IPS-11a (cell line): ENCODE results near the gene ATG12.
"Not testable (repeated sequence)": the region's sequence is repeated elsewhere in the genome, so short reads cannot be mapped to it uniquely, and the experiment has no call there.

Experiments used
- H3K4me3 ChIP-seq: one replicate; pipeline ENCODE4 v1.5.1; 2013; ENCODE audit warnings: low read depth, low read length, control low read depth

The ATG12 gene

DNA sequence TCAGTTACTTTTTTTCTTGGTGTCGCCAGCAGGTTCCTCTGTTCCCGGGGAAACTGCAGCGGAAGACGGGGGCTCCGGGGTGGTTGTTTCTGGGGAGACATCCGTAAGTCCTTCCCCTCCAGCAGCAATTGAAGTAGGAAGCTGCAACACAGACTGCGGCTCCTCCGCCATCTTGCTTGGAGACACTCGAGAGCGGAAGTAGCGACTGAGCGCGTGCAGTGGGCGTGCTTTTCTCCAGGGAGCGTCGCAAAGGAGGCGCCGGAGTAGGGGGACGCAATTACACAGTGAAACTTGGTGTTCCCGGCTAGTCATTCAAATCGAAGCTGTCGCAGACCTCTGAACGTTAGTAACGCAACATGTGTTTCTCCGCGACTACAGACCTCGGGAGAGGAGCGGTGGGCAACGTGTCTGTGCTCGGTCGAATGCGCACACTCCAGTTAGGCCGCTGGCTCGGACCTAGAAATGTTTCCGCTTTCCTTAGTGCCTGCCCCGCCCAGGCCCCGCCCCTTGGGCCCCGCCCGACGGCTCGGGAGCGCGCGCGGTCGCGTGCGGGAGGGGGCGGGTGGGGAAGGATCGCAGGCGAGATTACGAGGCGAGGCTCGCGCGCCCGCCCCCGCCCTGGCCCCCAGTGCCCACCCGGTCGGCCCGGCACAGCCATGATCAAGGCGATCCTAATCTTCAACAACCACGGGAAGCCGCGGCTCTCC is at the start of gene ATG12, which contains the start of gene AP3S1:
Gene ATG12, minus strand, starts transcription at position 184 of the 707 bp plus-strand sequence. Its CDS starts 13 bp downstream, at position 171.
Gene AP3S1, plus strand, starts transcription at position 554 of the 707 bp plus-strand sequence. Its CDS starts 103 bp downstream, at position 657.
- peak within 1 kb of the TSS; percentile 88 for H3K4me3 ChIP-seq

DNA sequence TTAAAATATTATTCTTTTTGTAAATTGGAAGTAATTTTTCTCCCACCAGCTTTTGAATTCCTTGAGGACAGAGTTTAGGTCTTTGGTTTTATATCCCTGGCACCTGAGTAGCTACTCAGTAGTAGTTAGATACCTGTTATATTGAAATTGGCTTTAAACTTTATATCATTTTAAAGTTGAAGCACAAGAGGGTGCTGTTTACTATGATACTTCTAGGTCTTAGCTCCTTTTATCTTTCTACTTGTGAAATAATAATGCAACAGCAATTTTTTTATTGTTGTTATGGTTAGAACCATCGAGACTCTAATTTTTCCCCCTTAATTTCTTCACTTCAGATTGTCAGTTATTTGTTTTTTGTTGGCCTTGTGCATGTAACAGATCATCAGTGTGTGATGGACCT is 46.7 kb upstream of the ATG12 start:
- no peak overlapping the region for H3K4me3 ChIP-seq

DNA sequence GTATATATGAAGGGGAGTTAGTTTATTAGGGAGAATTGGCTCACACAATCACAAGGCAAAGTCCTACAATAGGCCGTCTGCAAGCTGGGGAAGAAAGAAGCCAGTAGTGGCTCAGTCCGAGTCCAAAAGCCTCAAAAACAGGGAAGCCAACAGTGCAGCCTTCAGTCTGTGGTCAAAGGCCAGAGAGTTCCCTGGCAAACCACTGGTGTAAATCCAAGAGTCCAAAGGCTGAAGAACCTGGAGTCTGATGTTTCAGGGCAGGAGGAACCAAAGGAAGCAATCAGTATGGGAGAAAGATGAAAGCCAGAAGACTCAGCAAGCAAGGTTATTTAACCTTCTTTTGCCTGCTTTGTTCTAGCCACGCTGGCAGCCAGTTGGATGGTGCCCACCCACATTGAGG is 43.8 kb upstream of the ATG12 start:
- not testable (repeated sequence) for H3K4me3 ChIP-seq

DNA sequence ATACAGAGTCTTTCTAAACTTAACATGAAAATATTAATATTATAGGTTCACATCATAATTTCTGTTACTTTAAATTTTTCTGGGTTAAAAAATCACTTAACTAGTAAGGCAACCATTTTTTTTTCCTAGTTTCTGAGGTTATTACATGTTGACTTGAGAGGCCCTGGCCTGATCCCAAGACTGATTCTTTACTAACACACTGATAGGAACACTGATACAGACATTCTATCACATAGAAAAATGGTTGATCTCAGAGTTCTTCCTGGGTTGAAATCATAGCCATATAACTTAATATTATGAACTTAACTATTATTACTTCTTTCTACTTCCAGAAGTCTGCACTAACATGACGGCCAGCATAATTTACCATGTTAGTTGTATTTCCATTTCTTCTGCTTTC is 43.3 kb upstream of the ATG12 start:
- H3K4me3 ChIP-seq = no peak overlapping the region

DNA sequence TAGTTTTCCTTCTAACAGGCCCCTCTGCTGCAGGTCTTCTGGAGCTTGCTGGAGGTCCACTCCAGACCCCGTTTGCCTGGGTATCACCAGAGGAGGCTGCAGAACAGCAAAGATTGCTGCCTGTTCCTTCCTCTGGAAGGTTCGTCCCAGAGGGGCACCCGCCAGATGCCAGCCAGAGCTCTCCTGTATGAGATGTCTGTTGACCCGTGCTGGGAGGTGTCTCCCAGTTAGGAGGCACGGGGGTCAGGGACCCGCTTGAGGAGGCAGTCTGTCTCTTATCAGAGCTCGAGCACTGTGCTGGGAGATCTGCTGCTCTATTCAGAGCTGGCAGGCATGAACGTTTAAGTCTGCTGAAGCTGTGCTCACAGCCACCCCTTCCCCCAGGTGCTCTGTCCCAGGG is 41.1 kb upstream of the ATG12 start:
- H3K4me3 ChIP-seq = not testable (repeated sequence)

DNA sequence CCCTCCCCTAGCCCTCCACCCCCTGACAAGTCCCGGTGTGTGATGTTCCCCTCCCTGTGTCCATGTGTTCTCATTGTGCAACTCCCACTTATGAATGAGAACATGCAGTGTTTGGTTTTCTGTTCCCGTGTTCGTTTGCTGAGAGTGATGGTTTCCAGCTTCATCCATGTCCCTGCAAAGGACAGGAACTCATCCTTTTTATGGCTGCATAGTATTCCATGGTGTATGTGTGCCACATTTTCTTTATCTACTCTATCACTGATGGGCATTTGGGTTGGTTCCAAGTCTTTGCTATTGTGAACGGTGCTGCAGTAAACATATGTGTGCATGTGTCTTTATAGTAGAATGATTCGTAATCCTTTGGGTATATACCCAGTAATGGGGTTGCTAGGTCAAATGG is 36.0 kb upstream of the ATG12 start:
- H3K4me3 ChIP-seq = not testable (repeated sequence)

DNA sequence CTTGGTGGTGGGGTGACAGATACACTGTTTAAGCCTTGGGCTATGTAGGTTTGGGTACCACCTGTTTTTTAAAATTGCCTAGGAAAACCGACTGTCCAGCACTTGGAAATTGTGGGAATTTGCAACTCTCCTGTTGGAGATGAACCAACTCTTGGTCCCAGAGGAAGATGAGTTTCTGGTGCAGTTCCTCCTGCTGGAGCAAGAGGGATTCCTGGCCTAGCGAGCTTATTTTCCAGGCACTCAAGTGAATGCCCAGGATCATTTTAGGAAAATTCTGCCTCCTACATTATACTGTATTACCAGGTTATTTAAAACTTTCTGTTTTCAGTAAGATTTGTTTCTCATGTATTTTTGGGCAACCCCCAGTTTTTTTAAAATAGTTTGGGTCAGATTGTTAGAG is 34.1 kb upstream of the ATG12 start:
- H3K4me3 ChIP-seq = no peak overlapping the region

DNA sequence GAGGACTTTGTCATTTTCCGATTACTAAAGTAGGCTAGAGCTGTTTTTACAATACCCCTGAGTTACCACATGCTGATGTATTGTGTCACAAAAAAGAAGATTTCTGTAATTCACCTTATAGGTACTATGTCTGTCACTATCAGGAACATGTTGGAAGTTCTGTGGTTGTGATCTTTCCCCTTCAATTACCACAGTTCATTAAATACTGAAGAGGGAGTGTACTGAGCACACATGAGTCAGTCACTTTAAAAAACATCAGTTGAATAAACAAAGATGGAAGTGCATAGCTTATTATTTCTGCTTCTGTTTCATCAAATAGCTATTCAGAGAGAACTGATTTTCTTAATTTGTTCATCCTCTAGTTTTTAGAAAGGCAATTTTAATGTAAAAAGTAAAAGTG is 32.0 kb upstream of the ATG12 start:
- no peak overlapping the region for H3K4me3 ChIP-seq

DNA sequence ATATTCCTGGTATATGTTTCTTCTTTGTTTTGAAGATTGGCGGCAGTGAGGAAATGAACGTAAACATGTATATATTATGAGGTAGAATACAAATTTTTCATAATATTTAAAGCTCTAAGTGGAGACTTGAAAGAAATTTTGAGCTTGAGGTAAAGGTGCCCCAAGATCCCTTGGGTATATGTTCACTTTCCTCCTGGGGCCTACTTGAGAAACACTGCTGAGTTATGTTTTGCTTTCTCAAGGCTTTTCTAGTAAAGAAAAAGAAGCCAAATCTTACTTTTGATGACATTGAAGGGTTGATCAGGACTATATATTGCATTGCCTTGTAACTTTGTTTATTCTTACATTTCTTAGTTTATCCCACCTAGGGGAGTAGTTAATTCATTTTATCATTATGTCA is 31.1 kb upstream of the ATG12 start:
- H3K4me3 ChIP-seq = no peak overlapping the region

DNA sequence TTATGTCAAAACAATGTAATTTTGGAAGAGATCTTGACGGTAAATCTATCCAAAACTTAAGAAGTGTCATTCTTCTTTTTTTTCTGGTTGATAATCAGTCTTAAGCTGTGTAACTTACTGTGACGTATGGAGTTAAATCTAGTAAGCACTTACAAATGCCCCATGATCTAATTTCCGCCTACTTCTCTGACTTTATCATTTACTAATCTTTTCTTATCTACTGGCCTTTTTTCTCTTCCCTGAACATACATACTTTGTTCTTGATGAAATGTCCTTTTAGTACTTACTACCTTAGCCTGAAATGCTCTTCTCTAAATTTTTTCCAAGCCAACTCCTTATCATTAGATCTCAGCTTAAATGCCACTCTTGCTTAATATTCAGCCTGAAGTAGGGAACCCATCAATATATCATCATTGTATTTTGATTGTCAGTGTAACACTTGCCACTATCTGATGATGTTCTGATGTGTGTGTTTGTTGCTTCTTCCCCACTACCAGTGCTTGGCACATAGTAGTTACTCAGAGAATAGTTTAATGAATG is 28.0 kb upstream of the ATG12 start:
- no peak overlapping the region for H3K4me3 ChIP-seq

DNA sequence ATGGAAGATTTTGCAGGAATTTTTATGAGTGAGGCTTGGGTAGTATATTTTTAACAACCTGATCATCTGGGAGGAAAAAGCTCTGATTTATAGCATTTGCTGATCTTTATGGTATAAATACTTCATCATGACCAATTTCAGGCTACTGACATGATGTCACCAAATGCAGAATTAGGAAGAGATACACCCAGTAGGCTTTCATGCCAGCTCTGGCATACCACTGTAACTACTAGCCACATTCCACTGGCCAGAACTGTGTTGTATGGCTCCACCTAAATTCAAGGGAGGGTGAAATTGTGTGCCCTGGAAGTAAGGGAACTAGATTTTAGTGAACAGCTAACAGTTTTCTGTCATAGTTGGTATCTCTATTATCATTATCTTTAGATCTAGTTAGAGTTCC is 18.0 kb upstream of the ATG12 start:
- H3K4me3 ChIP-seq = no peak overlapping the region

DNA sequence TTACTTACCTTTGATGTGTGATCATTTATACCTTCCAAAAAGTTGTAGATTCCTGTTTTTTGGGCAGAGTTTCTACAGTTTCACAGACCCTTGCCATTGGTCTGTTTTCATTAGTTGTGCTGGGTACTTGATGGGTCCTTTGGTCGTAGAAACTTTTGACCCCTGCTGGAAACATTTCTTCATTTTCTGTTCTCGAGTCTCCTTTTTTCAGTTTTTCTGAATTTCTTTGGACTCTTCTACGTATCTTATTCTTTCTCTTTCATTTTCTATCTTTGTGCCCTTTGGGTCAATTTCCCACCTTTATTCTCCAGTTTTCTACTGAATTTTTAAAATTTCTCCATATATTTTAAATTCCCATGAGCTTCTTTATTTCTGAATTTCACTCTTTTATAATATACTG is 17.0 kb upstream of the ATG12 start:
- H3K4me3 ChIP-seq = no peak overlapping the region

DNA sequence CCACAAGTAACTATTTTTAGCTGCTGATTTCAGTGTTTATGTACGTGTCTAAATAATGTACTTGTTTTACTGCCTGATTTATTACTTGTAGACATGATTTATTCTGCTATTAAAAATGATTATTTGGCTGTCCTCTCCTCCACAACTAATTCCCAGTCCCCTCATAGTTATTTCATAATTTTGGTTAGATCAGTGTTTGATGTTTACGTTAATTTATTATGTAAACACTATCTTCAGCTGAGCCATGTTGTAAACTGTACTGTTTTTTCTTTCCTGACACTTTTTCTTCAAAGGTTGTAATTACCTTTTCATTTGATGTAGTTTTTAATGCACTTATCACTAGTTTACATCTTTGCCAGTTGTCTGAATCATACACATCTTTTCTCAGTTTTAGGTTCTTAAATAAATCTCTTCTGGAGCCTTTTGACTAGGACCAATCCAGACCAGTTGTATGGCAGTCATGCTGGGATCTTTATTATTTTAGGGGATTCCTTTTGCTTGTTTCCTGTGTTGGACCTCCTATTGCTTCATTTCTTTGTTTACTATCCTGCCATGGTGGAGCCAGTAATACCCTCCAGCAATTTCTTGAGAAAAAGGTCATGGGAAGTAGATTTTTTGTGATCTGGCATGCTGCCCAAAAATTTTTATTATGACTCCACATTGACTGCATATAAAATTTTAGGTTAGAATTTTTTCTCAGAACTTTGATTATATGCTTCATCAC is 16.4 kb upstream of the ATG12 start:
- no peak overlapping the region for H3K4me3 ChIP-seq

DNA sequence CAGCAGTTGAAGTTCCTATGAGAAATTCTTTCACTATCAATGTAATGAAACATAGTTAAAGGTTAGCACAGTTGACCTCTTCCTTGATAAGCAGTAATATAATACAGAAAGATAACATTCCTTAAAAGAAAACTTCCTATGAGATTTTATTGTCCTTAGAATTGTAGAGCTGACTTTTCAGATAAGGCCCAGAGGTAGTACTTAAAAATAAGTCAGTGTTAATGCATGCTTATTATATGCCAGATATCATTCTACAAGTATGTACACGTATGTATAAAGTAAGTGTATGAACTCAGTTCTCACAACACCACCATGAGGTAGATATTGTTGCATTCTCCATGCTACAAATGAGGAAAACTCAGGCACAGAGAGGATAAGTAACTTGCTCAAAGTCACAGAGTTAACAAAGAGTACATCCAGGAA is 15.7 kb upstream of the ATG12 start:
- no peak overlapping the region for H3K4me3 ChIP-seq

DNA sequence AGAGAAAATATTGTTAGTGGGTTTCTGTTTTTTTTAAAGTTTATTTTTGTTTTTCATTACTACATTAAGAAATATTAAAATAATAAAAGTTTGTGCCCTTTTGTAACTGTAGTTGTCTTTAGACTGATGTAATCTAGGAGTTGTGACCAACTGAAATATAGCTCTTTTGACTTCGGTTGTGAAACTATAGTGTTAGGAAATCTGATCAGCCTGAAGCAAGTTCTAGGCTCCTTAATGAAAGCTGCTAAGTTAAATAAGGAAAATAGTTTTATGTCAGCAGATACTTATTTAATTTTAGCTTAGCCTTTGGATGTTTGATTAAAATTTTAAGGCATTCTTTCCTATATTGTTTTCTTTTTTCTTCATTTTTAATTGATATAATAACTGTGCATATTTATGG is 14.6 kb upstream of the ATG12 start:
- H3K4me3 ChIP-seq = no peak overlapping the region

DNA sequence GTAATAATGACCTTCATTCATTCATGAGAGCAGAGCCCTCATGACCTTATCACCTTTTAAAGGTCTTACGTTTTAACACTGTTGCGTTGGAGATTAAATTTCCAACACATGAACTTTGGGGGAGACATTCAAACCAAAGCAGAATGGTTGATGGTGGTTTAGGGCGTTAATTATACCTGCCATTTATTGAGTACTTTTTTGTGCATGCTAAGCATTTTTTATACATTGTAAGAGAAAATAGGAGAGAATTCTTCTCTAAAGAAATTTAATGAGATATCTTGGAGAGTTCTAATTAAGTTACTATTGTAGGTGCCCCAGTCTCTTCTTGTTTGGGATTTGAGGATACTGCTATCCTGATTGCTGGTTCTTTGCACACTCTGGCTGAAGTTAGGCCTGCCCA is 12.8 kb upstream of the ATG12 start:
- H3K4me3 ChIP-seq = no peak overlapping the region

DNA sequence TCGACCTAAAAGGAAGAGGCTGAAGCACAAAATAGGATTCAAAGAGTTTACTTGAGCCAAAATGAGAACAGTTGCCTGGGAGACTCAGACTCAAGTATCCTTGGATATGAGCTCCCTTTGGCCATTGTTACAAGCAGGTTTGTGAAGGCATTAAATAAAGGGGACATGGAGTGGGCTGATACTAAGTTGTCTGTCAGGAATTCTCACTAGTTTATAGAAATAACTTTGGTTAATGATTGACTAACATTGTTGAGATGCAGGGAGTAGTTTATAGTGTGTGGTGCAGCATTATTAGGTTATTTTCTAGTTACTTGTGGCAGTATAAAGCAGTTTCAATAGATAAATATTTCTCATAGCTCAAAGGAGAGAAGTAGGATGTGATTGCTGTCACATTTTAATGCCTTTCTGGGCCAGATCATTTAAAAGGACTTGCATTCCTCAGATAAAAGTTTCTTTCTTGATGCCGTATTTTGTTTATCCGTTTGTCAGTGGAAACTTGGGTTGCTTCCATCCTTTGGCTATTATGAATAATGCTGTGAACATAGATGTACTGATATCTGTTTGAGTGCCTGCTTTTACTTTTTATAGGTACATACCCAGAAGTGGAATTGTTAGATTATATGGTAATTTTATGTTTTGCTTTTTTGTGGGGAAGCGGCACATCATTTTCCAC is 9.5 kb upstream of the ATG12 start:
- H3K4me3 ChIP-seq = no peak overlapping the region

DNA sequence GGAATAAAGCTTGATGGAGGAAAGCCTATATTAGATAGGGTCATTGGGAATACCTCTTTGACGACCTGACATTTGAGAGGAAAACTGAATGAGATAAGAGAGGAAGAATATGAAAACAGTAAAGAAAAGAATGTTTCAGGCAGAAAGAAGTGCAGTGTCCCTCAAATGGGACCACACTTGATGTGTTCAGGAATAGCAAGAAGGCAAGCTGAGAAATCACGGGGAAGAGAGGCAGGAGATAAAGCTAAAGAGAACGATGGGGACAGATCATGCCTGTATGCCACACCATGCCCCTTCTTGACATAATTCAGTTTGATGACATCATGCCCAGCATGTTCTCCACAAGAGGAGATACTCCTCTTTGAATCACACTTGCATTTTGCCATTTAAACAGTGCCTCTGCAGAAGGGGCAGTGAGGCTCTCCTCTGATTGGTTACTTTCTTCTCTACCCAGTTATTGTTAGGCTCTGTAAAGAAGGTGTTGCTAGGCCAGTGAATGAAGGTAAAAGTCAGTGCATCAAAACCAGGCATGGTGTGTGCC is 8.0 kb upstream of the ATG12 start:
- no peak overlapping the region for H3K4me3 ChIP-seq

DNA sequence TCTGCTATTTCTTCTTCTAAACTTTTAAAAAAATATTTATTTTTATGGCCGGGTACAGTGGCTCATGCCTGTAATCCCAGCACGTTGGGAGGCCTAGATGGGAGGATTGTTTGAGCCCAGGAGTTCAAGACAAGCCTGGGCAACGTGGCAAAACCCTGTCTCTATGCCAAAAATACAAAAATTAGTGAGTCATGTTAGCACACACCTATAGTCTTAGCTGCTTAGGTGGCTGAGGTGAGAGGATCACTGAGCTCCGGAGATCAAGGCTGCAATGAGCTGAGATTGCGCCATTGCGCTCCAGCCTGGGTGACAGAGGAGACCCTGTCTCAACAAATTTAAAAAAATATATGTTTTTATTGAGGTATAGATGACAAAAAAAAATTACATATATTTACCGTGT is 5.9 kb upstream of the ATG12 start:
- no peak overlapping the region for H3K4me3 ChIP-seq

DNA sequence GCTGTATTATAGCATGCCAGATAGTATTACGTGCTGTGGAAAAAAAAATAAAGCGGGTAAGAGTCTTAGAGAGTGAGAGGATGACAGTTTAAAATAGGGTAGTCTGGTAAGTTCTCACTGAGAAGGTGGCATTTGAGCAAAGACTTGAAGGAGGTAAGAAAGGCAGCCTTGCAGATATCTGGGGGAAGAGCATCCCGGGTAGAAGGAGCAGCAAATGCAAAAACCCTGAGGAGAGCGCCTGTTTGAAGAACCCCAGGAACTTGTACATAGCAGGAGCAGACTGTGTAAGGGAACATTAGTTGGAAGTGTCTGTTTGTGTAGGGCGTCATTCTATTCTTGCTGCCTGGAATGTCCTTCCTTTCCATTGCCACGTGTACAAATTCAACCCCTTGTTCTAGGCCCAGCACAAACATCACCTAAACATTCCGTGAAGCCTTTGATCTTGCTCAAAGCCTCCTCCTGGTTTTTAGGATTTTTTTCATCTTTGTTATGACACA is 3.0 kb upstream of the ATG12 start:
- no peak overlapping the region for H3K4me3 ChIP-seq

DNA sequence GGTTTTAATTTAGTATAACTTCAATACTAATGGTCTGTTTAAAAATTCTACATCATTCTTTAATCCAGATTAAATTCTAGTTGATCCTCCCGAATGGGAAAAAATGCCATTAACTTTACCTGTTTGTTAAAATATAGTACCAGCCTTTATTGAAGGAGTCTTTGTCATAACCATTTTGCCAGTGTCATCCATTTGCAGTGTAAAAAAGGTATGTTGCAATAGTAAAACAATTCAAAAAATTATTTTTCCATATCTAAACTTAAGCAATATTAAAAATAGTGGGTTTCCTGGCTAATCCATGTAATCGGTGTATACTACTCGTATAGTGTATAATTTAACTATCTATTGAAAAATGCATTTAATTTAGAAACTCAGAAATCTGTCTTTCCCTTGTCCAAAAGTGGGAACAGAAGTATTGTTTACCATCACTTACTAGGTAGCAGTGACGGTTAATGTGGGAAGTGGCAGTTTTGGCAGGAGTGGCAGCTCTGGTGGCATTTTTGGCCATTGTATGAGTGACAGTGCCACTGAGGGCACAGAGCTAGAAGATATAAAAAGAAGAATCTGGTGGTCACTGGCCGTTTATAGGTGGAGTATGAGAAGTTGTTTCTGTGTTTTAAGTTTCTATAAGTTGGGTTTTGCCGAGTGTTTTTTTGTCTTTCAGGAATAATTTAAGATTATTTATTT is 2.2 kb upstream of the ATG12 start:
- H3K4me3 ChIP-seq = no peak overlapping the region
